ENCODE results near the gene EHF. TPM values are rescaled to one million over a fixed set of nuclear protein-coding genes. Genes with fewer than 3 reads are reported as not detected.

EHF gene
- total RNA-seq, 2 experiments from 2014 or later = 0.14 to 0.25 TPM

Other genes starting within 250 kb of the EHF start
- 10 to 100 TPM; 25.1 to 25.5 TPM for gene CAT, start 182.2 kb upstream of the EHF start, total RNA-seq
- gene ELF5, start 107.3 kb upstream of the EHF start, total RNA-seq = not detected